C4-2B (cell line): ENCODE measurements around the gene PAK1.

Experiments used
- CTCF ChIP-seq: fragments of 450-650 bp; conservative IDR thresholded peaks from 2 replicates; pipeline ENCODE4 v1.5.1; 2017; ENCODE audit warnings: mild to moderate bottlenecking
- ZFX ChIP-seq: fragments of 450-650 bp; IDR thresholded peaks from 2 replicates; pipeline ENCODE4 v1.6.1; 2017

- TF ChIP-seq CTCF (no peak), ZFX (no peak)
Measured at GRCh38 chr11:77412814-77413213, 61.1 kb downstream of the PAK1 start.
